Astrocyte of the cerebellum (primary cell): ENCODE measurements around the gene RAPGEF5.

Experiments used
- DNase-seq: peaks from one replicate; pipeline ENCODE4 v3.0.0-alpha.2; 2011; ENCODE audit warnings: low read depth
- H3K4me3 ChIP-seq: 2 replicates; pipeline ENCODE4 v1.5.1; 2011; ENCODE audit warnings: mild to moderate bottlenecking, low read depth, low read length, moderate library complexity
- CTCF ChIP-seq: IDR thresholded peaks from 2 replicates; pipeline ENCODE4 v1.5.1; 2012; ENCODE audit warnings: low read length, low read depth, moderate library complexity, mild to moderate bottlenecking; ENCODE audit errors: missing control alignments
- in situ Hi-C: cut with HindIII; loops from 2 replicates; pipeline ENCODE4 v1.10.0; 2017; ENCODE audit warnings: low sequenced_read_pairs

The RAPGEF5 gene

GRCh38 chr7:22275661-22276060 is 81.3 kb downstream of the RAPGEF5 start:
- no peak for TF ChIP-seq CTCF
- H3K4me3 ChIP-seq: no peak overlapping the region
- in situ Hi-C loops: no loop called here
- DNase-seq: no peak

GRCh38 chr7:22271311-22271710 is 85.6 kb downstream of the RAPGEF5 start:
- in situ Hi-C loops: no loop called here
- no peak overlapping the region for H3K4me3 ChIP-seq
- DNase-seq: no peak
- no peak for TF ChIP-seq CTCF

DNA sequence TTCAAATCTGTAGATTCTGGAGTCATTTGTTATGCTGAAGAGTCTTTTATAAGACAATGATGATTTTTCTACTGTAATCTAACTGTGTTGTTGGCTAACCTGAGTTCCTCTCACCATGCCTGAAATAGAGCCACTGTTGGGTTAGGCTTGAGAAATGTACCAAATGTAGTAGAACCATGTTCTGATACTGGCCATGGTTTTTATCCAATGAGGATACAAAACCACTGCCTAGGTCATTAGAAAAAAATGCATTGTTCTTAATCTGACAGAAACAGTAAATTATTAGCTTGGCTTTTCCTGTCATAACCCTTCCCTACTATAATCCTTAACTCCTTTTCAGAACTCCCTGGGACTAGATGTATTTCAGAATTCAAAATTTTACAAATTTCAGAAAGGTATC is 86.6 kb downstream of the RAPGEF5 start:
- TF ChIP-seq CTCF: no peak
- H3K4me3 ChIP-seq: no peak overlapping the region
- in situ Hi-C loops: no loop called here
- DNase-seq: no peak

- no peak for DNase-seq
- in situ Hi-C loops: no loop called here
- H3K4me3 ChIP-seq: no peak overlapping the region
- no peak for TF ChIP-seq CTCF
Measured at GRCh38 chr7:22269963-22270362, 87.0 kb downstream of the RAPGEF5 start.

DNA sequence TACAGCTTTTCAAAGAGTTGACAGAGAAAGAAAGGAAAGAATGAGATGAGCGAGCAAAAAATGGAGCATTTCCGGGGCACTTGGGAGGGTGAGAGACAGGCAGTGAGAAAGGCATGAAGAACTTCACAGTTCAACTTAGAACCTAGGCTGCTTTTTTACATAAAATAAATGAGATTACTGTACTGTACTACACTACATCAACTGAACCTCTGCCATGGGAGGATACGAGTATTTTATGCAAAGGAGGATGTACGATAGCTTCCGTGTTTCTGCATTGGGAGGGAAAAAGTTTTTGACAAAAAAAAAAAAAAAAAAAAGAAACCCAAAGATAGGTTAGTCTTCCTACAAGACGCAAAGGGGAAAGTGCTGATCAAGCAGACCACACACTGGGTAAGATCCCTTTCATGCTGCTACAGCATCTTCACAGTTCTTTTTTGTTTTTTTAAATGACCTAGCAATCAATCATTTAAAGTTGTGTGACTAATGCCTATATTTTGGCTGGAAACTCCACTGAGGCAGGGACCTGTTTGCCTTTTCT is 88.0 kb downstream of the RAPGEF5 start:
- TF ChIP-seq CTCF: no peak
- H3K4me3 ChIP-seq: no peak overlapping the region
- in situ Hi-C loops: no loop called here
- no peak for DNase-seq

- TF ChIP-seq CTCF: no peak
- no peak for DNase-seq
- in situ Hi-C loops: no loop called here
- no peak overlapping the region for H3K4me3 ChIP-seq
Measured at GRCh38 chr7:22267930-22268615, 88.9 kb downstream of the RAPGEF5 start.

GRCh38 chr7:22262538-22262937 is 94.4 kb downstream of the RAPGEF5 start:
- in situ Hi-C loops: no loop called here
- TF ChIP-seq CTCF: no peak
- no peak for DNase-seq
- no peak overlapping the region for H3K4me3 ChIP-seq
